Liver (tissue), 3 donors: ENCODE results near the gene BEST1.

Source experiments
- CTCF ChIP-seq: fragments of 150-350 bp; IDR thresholded peaks from 2 replicates; pipeline ENCODE4 v1.5.1; 2017; ENCODE audit warnings: improper control_type of control experiment, low read depth, low read length; ENCODE audit not compliant: missing input control
- EGR1 ChIP-seq, 2 donors: IDR thresholded peaks; 2 replicates each; pipeline ENCODE4 v1.6.1; 2016 to 2018; ENCODE audit warnings: antibody characterized with exemption in 2 of 2, low read depth in 2 of 2
- FOXA1 ChIP-seq: IDR thresholded peaks from 2 replicates; pipeline ENCODE4 v1.6.1; 2016; ENCODE audit warnings: antibody characterized with exemption
- HNF4A ChIP-seq, 2 donors: conservative IDR thresholded peaks; 2 replicates each; pipeline ENCODE4 v1.6.1; 2016; ENCODE audit warnings: antibody characterized with exemption in 2 of 2, mild to moderate bottlenecking in 2 of 2
- JUND ChIP-seq, 2 donors: IDR thresholded peaks; 2 replicates each; pipeline ENCODE4 v1.6.1; 2016; ENCODE audit warnings: antibody characterized with exemption in 2 of 2
- MAX ChIP-seq: IDR thresholded peaks from 2 replicates; pipeline ENCODE4 v1.6.1; 2016; ENCODE audit warnings: antibody characterized with exemption
- NR2F2 ChIP-seq: IDR thresholded peaks from 2 replicates; pipeline ENCODE4 v1.6.1; 2016; ENCODE audit warnings: antibody characterized with exemption
- RAD21 ChIP-seq, 2 donors: IDR thresholded peaks; 2 replicates each; pipeline ENCODE4 v1.6.1; 2016; ENCODE audit warnings: antibody characterized with exemption in 2 of 2, mild to moderate bottlenecking in 2 of 2
- REST ChIP-seq: IDR thresholded peaks from 2 replicates; pipeline ENCODE4 v1.6.1; 2016; ENCODE audit warnings: antibody characterized with exemption, mild to moderate bottlenecking
- RXRA ChIP-seq, 2 donors: IDR thresholded peaks; 2 replicates each; pipeline ENCODE4 v1.6.1; 2017 to 2018; ENCODE audit warnings: antibody characterized with exemption in 2 of 2, mild to moderate bottlenecking in 1 of 2
- SP1 ChIP-seq: IDR thresholded peaks from 2 replicates; pipeline ENCODE4 v1.6.1; 2018; ENCODE audit warnings: antibody characterized with exemption, mild to moderate bottlenecking
- TAF1 ChIP-seq: conservative IDR thresholded peaks from 2 replicates; pipeline ENCODE4 v1.6.1; 2016; ENCODE audit warnings: antibody characterized with exemption, mild to moderate bottlenecking
- YY1 ChIP-seq: IDR thresholded peaks from 2 replicates; pipeline ENCODE4 v1.6.1; 2016; ENCODE audit warnings: antibody characterized with exemption, mild to moderate bottlenecking
- ZBTB33 ChIP-seq: IDR thresholded peaks from 2 replicates; pipeline ENCODE4 v1.6.1; 2016; ENCODE audit warnings: antibody characterized with exemption
- donor health status: healthy.
- donor health status: healthy.

DNA sequence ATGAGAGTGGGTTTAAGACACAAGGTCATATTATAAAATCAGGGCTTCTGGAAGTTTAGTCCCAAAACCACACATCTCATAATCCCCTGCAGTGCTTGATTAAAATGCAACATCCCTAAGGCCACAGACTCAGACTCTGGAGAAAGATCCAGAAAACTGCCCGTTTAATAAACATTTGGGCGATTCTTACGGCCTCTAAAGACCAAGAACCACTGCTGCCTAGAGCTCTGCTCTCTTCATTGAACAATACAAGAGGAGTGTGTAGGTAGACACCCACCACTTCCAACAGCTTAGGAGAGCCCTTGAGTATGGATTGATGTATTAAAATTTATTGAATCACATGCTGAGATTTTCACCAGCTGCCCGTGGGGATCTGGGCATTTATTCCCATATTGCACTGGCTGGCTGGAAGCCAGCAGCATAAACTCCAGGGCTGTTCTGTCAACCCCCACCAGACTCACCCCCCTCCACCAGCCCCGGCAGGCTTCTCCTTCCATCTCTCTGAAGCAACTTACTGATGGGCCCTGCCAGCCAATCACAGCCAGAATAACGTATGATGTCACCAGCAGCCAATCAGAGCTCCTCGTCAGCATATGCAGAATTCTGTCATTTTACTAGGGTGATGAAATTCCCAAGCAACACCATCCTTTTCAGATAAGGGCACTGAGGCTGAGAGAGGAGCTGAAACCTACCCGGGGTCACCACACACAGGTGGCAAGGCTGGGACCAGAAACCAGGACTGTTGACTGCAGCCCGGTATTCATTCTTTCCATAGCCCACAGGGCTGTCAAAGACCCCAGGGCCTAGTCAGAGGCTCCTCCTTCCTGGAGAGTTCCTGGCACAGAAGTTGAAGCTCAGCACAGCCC, 749 bp upstream of the BEST1 start:
- TF ChIP-seq CTCF (no peak), JUND (IDR thresholded peaks at IDR 0.05) (no peak), EGR1 (IDR thresholded peaks at IDR 0.05; ENCODE audit: low read depth in 2 of 2) (no peak), REST (no peak), SP1 (no peak), RXRA (IDR thresholded peaks at IDR 0.05) (no peak), MAX (no peak), TAF1 (no peak), NR2F2 (no peak), RAD21 (IDR thresholded peaks at IDR 0.05) (no peak), ZBTB33 (no peak), YY1 (no peak), FOXA1 (no peak), HNF4A (conservative IDR thresholded peaks at IDR 0.05) (no peak)
